Adrenal gland (tissue), 12 donors: ENCODE data around the gene RHEX. TPM values are rescaled to one million over a fixed set of nuclear protein-coding genes. Genes with fewer than 3 reads are reported as not detected.

Source experiments
- DNase-seq, 7 donors: peaks; one replicate each; pipeline ENCODE4 v3.0.0-alpha.2; 2019 to 2020
- H3K27ac ChIP-seq, 5 donors: fragments of 200-600 bp; sonication (generic) in 4 of 5; 1 replicate in 3 of 5; 2 replicates in 2 of 5; pipeline versions ENCODE4 v1.5.1 to v1.8.0; 2016 to 2020; ENCODE audit warnings: mild to moderate bottlenecking in 1 of 5
- H3K27me3 ChIP-seq: fragments of 200-600 bp; 2 replicates; pipeline ENCODE4 v1.8.0; 2021
- H3K36me3 ChIP-seq, 2 donors: fragments of 200-600 bp; replicated peaks in 1 of 2; 1 replicate in 1 of 2; 2 replicates in 1 of 2; pipeline versions ENCODE4 v1.5.1 to v1.8.0; 2018 to 2022
- H3K4me1 ChIP-seq, 2 donors: fragments of 200-600 bp; replicated peaks in 1 of 2; 1 replicate in 1 of 2; 2 replicates in 1 of 2; pipeline versions ENCODE4 v1.5.1 to v1.8.0; 2018 to 2021
- H3K4me3 ChIP-seq, 4 donors: fragments of 200-600 bp; sonication (generic) in 3 of 4; one replicate each; pipeline ENCODE4 v1.5.1; 2016 to 2018
- H3K9me3 ChIP-seq, 3 donors: fragments of 200-600 bp; sonication (generic) in 1 of 3; replicated peaks in 1 of 3; 1 replicate in 2 of 3; 2 replicates in 1 of 3; pipeline versions ENCODE4 v1.5.1 to v1.8.0; 2016 to 2021
- POLR2A ChIP-seq, 2 donors: fragments of 450-650 bp; IDR thresholded peaks; one replicate each; pipeline ENCODE4 v1.6.1; 2017; ENCODE audit warnings: antibody characterized with exemption in 2 of 2, mild to moderate bottlenecking in 2 of 2, moderate library complexity in 1 of 2
- WGBS, 4 donors: extraction: QIAGEN DNeasy Blood & Tissue Kit in 2 of 4; methylation state at CpG; one replicate each; pipeline versions ENCODE4 v1.1.5 to v1.1.7; 2013 to 2017; 5-methylcytosine and 5-hydroxymethylcytosine counted together
- intact Hi-C, 2 donors: fragments of 100-400 bp; cut with DNase I; formaldehyde crosslinking; loops; one replicate each; pipeline versions ENCODE4 v1.14.1 to v1.15.0; 2022 to 2023
- polyA plus RNA-seq, 3 donors: library from polyadenylated mRNA; stranded (reverse); fragments of 200-250 nt in 2 of 3; fragments of 350-450 nt in 1 of 3; fragmentation: Illumina TruSeq in 1 of 3; extraction: RNeasy Lipid Tissue Mini Kit (QIAGEN cat#74804) in 1 of 3; gene quantifications; one replicate each; pipeline ENCODE4 v1.2.3, GENCODE V29; 2013 to 2014
- total RNA-seq, 9 donors: library from RNA; depleted of rRNA in 4 of 9; stranded (reverse); fragments of >200 nt in 4 of 9; fragments of 120-200 nt in 1 of 9; fragmentation: NEBNext Ultra II Directional in 1 of 9; extraction: Animal tissue kit (Norgen Biotek cat#: 25700) in 1 of 9; gene quantifications; one replicate each; pipeline versions ENCODE4 v1.1.0 to v1.2.4, GENCODE V29; 2013 to 2023
- TF ChIP-seq, protein P1 (sequence below), 6 experiments: fragments of 450-650 bp in 4 of 6; fragments of 200-600 bp in 2 of 6; sonication (generic) in 1 of 6; IDR thresholded peaks; 1 replicate in 5 of 6; 2 replicates in 1 of 6; pipeline versions ENCODE4 v1.5.1 to v1.8.0; 2016 to 2021; ENCODE audit warnings: antibody characterized with exemption in 6 of 6, mild to moderate bottlenecking in 2 of 6, moderate library complexity in 1 of 6
- donor health status: healthy with polysubstance abuse.
- donor health status: Bipolar disorder and iron deficiency.
- donor health status: DM: yes; HTN: yes; CAD: no.
- donor health status: DM: no; HTN: no; CAD: no.
- donor health status: DM: no; HTN: no; CAD: no.
- donor health status: DM: yes; HTN: yes; CAD: no.

RHEX gene
- total and polyA plus RNA-seq, 12 donors = 0.13 to 0.33 (median 0.17) TPM; not detected in 9

- H3K27ac ChIP-seq = no peak overlapping the region
- TF ChIP-seq POLR2A (IDR thresholded peaks at IDR 0.05) = no peak
- H3K27me3 ChIP-seq = peaks cover 6% of the 10 kb centered on the region
- intact Hi-C loops = loop anchor here in 1 of 2 donors (10.0 kb wide), 1 partner anchor 191 kb away; no protein-coding TSS in a partner anchor
- no peak overlapping the region for H3K4me3 ChIP-seq
- WGBS, 4 donors = 91 to 99% (median 93%) methylated on average over 7 to 8 of the region's 8 CpGs
- no peaks in the 10 kb centered on the region for H3K36me3 ChIP-seq
- no peaks in the 10 kb centered on the region for H3K9me3 ChIP-seq
- H3K4me1 ChIP-seq = peaks cover 0 to 10% of the 10 kb centered on the region in 2 donors
- no peak for DNase-seq
These were observed 62.8 kb downstream of the RHEX start for GRCh38 chr1:206115791-206116190.

DNA sequence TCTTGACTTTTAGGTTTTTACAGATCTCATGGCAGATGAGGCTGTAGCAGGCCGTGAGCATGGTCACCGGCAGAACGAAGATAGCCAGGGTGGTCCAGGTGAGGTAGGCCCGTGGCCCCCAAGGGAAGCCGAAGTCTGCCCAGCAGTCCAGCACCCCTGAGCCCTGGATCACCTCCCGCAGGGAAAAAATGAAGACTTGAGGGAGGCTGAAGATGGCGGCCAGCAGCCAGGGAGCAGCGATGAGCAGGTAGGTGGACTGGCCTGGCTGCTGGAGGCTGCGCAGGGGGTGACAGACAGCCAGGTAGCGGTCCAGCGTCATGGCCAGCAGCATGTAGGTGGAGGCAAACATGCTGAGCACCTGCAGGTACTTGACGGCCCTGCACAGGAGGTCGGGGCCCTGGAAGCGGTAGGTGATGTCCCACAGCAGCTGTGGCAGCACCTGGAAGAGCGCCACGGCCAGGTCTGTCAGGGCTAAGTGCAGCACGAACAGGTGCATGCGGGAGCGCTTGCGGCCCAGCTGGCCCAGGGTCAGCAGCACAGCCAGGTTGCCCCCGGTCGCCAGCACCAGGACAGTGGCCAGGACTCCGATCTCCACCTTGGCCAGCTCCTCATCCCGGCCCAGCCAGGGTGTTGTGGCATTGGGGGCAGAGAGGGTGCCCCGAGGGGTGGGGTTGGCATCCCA lies 63.4 kb downstream of the RHEX start:
- Histone ChIP-seq H3K36me3 (no peaks in the 10 kb centered on the region), H3K4me1 (peaks cover 0 to 10% of the 10 kb centered on the region in 2 donors), H3K4me3 (no peak overlapping the region), H3K9me3 (no peaks in the 10 kb centered on the region), H3K27me3 (peaks cover 6% of the 10 kb centered on the region), H3K27ac (no peak overlapping the region)
- no peak for DNase-seq
- 88 to 93% (median 91%) methylated on average over 8 to 25 of the region's 25 CpGs for WGBS, 4 donors
- TF ChIP-seq, protein P1, sequence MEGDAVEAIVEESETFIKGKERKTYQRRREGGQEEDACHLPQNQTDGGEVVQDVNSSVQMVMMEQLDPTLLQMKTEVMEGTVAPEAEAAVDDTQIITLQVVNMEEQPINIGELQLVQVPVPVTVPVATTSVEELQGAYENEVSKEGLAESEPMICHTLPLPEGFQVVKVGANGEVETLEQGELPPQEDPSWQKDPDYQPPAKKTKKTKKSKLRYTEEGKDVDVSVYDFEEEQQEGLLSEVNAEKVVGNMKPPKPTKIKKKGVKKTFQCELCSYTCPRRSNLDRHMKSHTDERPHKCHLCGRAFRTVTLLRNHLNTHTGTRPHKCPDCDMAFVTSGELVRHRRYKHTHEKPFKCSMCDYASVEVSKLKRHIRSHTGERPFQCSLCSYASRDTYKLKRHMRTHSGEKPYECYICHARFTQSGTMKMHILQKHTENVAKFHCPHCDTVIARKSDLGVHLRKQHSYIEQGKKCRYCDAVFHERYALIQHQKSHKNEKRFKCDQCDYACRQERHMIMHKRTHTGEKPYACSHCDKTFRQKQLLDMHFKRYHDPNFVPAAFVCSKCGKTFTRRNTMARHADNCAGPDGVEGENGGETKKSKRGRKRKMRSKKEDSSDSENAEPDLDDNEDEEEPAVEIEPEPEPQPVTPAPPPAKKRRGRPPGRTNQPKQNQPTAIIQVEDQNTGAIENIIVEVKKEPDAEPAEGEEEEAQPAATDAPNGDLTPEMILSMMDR (IDR thresholded peaks at IDR 0.05) = no peak
- TF ChIP-seq POLR2A (IDR thresholded peaks at IDR 0.05) = no peak
- intact Hi-C loops = loop anchor here in 1 of 2 donors (10.0 kb wide), 1 partner anchor 192 kb away; no protein-coding TSS in a partner anchor

DNA sequence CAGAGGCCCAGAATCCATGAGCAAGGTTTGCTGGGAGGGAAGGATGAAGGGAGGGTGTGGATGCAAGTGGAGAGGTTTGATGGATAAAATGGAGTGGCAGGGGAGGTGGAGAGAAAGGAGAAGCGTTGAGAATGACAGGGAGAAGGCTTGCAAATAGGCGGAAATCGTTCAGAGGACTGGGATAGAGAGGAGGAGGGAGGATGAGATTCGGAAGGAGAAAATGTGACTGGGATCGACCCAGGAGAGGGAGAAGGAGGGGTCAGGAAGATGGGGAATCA lies 63.8 kb downstream of the RHEX start:
- Histone ChIP-seq H3K27me3 (peaks cover 6% of the 10 kb centered on the region), H3K4me3 (no peak overlapping the region), H3K9me3 (no peaks in the 10 kb centered on the region), H3K36me3 (no peaks in the 10 kb centered on the region), H3K4me1 (peaks cover 0 to 10% of the 10 kb centered on the region in 2 donors), H3K27ac (no peak overlapping the region)
- DNase-seq = no peak
- WGBS, 4 donors = 20 to 28% (median 24%) methylated on average over 5 of the region's 5 CpGs
- intact Hi-C loops = loop anchor here in 1 of 2 donors (10.0 kb wide), 1 partner anchor 192 kb away; no protein-coding TSS in a partner anchor
- no peak for TF ChIP-seq POLR2A (IDR thresholded peaks at IDR 0.05)
- TF ChIP-seq, protein P1 (IDR thresholded peaks at IDR 0.05) = no peak

- DNase-seq = peak in 4 of 7 donors; percentile 25 to 48 (median 44)
- intact Hi-C loops = loop anchor here in 1 of 2 donors (10.0 kb wide), 1 partner anchor 193 kb away; no protein-coding TSS in a partner anchor
- Histone ChIP-seq H3K36me3 (no peaks in the 10 kb centered on the region), H3K27ac (no peak within 1 kb of the TSS), H3K4me1 (peaks cover 0 to 10% of the 10 kb centered on the region in 2 donors), H3K27me3 (peaks cover 6% of the 10 kb centered on the region), H3K4me3 (peak within 1 kb of the TSS in 2 of 4 donors; percentile 1 to 48), H3K9me3 (no peaks in the 10 kb centered on the region)
- TF ChIP-seq POLR2A (IDR thresholded peaks at IDR 0.05) = no peak
- TF ChIP-seq, protein P1 (IDR thresholded peaks at IDR 0.05) = no peak
- 1 to 3% (median 2%) methylated on average over 12 to 55 of the region's 55 CpGs for WGBS, 4 donors
These were observed 64.4 kb downstream of the RHEX start, which contains the start of gene AVPR1B for GRCh38 chr1:206117151-206117948. AVPR1B (minus strand) TSS chr1:206117388; CDS start chr1:206116890, 498 bp downstream.
